Esophagus squamous epithelium (tissue), 5 donors: ENCODE results near the gene AFF3. TPM values are rescaled to one million over a fixed set of nuclear protein-coding genes. Genes with fewer than 3 reads are reported as not detected.

Experiments
- DNase-seq: peaks from one replicate; lab custom pipeline; 2025; lab: John Stamatoyannopoulos, UW
- H3K27ac ChIP-seq, 4 donors: fragments of 200-600 bp; sonication (generic); one replicate each; pipeline ENCODE4 v1.5.1; 2016 to 2019; ENCODE audit warnings: mild to moderate bottlenecking in 1 of 4
- H3K27me3 ChIP-seq, 4 donors: fragments of 200-600 bp; sonication (generic); 1 replicate in 3 of 4; 2 replicates in 1 of 4; pipeline versions ENCODE4 v1.5.1 to v1.6.0; 2017 to 2021; ENCODE audit warnings: antibody characterized with exemption in 1 of 4
- H3K36me3 ChIP-seq, 3 donors: fragments of 200-600 bp; sonication (generic); one replicate each; pipeline ENCODE4 v1.5.1; 2016 to 2019
- H3K4me1 ChIP-seq, 3 donors: fragments of 200-600 bp; sonication (generic); one replicate each; pipeline ENCODE4 v1.5.1; 2017 to 2019
- H3K4me3 ChIP-seq, 4 donors: fragments of 200-600 bp; sonication (generic); 1 replicate in 3 of 4; 2 replicates in 1 of 4; pipeline ENCODE4 v1.5.1; 2016 to 2019; ENCODE audit warnings: mild to moderate bottlenecking in 2 of 4, moderate library complexity in 1 of 4
- H3K9me3 ChIP-seq, 3 donors: fragments of 200-600 bp; sonication (generic); one replicate each; pipeline ENCODE4 v1.5.1; 2016 to 2019
- POLR2A ChIP-seq, 4 donors: fragments of 450-650 bp; IDR thresholded peaks; one replicate each; pipeline ENCODE4 v1.6.1; 2017; ENCODE audit warnings: antibody characterized with exemption in 4 of 4, mild to moderate bottlenecking in 4 of 4, moderate library complexity in 3 of 4
- WGBS, 2 donors: methylation state at CpG; one replicate each; pipeline ENCODE4 v1.1.5; 2018; 5-methylcytosine and 5-hydroxymethylcytosine counted together
- intact Hi-C: fragments of 100-400 bp; cut with DNase I; formaldehyde crosslinking; loops from one replicate; pipeline ENCODE4 v1.15.0; 2022
- total RNA-seq, 4 donors: library from RNA; depleted of rRNA; stranded (reverse); fragments of >200 nt; gene quantifications; one replicate each; pipeline ENCODE4 v1.1.0, GENCODE V29; 2016
- TF ChIP-seq, protein P1 (sequence below), 6 experiments: fragments of 450-650 bp in 4 of 6; fragments of 200-600 bp in 2 of 6; sonication (generic) in 2 of 6; IDR thresholded peaks; one replicate each; pipeline ENCODE4 v1.5.1; 2016 to 2019; ENCODE audit warnings: antibody characterized with exemption in 6 of 6, mild to moderate bottlenecking in 4 of 6, moderate library complexity in 4 of 6
- donor health status: DM: yes; HTN: yes; CAD: no.

AFF3 gene
- total RNA-seq, 4 donors from 2014 or later: 1.2 to 9.7 (median 3.8) TPM

DNA sequence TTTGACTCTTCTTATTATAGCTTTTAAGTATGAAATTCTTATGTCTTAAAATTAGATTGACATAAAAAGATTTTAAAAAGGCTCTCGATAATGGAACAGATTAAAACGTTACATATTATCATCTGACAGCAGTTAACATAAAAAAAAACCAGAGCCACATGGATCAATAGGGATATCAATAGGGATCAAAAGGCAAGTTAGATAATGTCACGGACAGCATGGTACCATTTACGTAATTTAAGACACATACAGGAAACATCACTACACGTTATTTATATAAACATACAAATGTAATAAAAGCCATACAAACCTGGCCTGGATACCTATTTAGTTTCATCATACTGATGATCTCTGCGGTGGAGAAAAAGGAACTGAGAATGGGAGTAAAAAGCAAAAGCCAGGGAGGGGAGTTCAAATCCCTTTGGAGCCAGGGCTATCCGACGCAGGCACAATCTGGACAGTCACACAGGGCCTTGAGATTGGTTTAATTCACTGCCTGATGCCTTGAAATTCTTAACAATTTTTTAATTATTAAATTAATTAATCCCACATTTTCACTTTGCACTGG is 227.2 kb downstream of the AFF3 start:
- Histone ChIP-seq H3K4me1 (no peaks in the 10 kb centered on the region), H3K27me3 (no peaks in the 10 kb centered on the region), H3K4me3 (no peak overlapping the region), H3K27ac (no peak overlapping the region), H3K36me3 (no peaks in the 10 kb centered on the region), H3K9me3 (no peaks in the 10 kb centered on the region)
- intact Hi-C loops: no loop called here
- TF ChIP-seq, protein P1, sequence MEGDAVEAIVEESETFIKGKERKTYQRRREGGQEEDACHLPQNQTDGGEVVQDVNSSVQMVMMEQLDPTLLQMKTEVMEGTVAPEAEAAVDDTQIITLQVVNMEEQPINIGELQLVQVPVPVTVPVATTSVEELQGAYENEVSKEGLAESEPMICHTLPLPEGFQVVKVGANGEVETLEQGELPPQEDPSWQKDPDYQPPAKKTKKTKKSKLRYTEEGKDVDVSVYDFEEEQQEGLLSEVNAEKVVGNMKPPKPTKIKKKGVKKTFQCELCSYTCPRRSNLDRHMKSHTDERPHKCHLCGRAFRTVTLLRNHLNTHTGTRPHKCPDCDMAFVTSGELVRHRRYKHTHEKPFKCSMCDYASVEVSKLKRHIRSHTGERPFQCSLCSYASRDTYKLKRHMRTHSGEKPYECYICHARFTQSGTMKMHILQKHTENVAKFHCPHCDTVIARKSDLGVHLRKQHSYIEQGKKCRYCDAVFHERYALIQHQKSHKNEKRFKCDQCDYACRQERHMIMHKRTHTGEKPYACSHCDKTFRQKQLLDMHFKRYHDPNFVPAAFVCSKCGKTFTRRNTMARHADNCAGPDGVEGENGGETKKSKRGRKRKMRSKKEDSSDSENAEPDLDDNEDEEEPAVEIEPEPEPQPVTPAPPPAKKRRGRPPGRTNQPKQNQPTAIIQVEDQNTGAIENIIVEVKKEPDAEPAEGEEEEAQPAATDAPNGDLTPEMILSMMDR (IDR thresholded peaks at IDR 0.05): no peak
- no peak for TF ChIP-seq POLR2A (IDR thresholded peaks at IDR 0.05)
- no peak for DNase-seq
- WGBS, 2 donors: 79 to 88% methylated on average over 8 of the region's 8 CpGs

DNA sequence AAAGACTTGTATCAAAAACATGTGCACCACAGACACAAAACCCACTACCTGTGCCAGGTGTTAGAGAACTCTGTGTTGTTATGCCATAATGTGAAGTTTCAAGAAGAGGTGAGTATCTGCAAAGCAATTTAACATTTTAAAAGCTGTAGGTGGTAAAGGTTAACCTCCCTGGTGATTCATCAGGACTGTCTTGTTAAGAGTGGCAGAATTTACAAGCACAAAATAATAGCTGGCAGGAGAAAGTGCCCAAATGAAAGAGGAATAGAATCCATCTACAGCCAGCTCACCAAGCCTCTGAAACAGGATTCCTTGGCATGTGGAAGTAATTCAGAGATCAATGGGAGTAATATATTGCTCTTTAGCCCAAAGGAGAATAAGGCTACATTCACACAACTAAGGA is 230.7 kb downstream of the AFF3 start:
- Histone ChIP-seq H3K4me3 (no peak overlapping the region), H3K9me3 (no peaks in the 10 kb centered on the region), H3K27me3 (no peaks in the 10 kb centered on the region), H3K4me1 (no peaks in the 10 kb centered on the region), H3K27ac (no peak overlapping the region), H3K36me3 (no peaks in the 10 kb centered on the region)
- TF ChIP-seq POLR2A (IDR thresholded peaks at IDR 0.05): no peak
- TF ChIP-seq, protein P1 (IDR thresholded peaks at IDR 0.05): no peak
- no peak for DNase-seq
- intact Hi-C loops: no loop called here

DNA sequence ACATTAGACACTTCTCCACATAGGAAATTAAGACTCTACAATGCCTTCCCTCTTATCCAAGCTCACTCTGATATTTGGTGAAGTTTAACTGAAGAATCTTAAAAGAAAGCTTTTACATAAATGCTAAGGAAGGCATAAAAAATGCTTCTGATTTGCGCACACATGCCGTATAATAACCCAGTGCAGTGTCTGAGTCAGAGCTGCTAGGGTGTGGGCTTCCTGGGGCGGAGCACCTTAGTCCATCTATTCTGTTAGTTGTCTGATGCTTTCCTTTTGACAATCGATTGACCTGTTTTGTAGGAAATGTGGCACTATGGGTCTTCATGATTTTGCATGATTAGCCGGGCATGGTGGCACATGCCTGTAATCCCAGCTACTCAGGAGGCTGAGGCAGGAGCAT is 231.5 kb downstream of the AFF3 start:
- H3K4me3 ChIP-seq: no peak overlapping the region
- TF ChIP-seq, protein P1 (IDR thresholded peaks at IDR 0.05): no peak
- TF ChIP-seq POLR2A (IDR thresholded peaks at IDR 0.05): no peak
- WGBS, 2 donors: 81 to 93% methylated on average over 4 to 5 of the region's 5 CpGs
- no peak overlapping the region for H3K27ac ChIP-seq
- no peaks in the 10 kb centered on the region for H3K36me3 ChIP-seq
- H3K4me1 ChIP-seq: no peaks in the 10 kb centered on the region
- no peaks in the 10 kb centered on the region for H3K9me3 ChIP-seq
- no peaks in the 10 kb centered on the region for H3K27me3 ChIP-seq
- DNase-seq: no peak
- intact Hi-C loops: no loop called here

DNA sequence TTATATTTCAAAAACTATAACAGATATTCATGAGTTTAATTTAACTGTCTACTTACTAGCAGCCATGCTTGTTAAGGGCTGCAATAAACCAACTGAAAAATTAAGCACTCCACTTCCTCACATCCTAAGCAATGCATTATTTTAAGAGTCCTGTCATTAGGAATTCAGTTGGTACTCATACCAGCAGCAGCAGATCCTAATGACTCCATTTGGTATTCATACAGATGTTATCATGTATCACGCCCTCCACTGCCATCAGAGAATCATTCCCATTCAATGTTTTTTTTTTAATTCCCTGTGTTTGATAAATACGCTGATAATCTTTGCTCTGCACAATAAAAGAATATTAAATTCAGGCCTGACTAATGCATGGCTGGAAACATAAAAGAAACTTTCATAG is 236.8 kb downstream of the AFF3 start:
- Histone ChIP-seq H3K27me3 (no peaks in the 10 kb centered on the region), H3K27ac (no peak overlapping the region), H3K4me1 (no peaks in the 10 kb centered on the region), H3K36me3 (no peaks in the 10 kb centered on the region), H3K9me3 (no peaks in the 10 kb centered on the region), H3K4me3 (no peak overlapping the region)
- TF ChIP-seq POLR2A (IDR thresholded peaks at IDR 0.05): no peak
- TF ChIP-seq, protein P1 (IDR thresholded peaks at IDR 0.05): no peak
- 68 to 85% methylated on average over 2 of the region's 2 CpGs for WGBS, 2 donors
- no peak for DNase-seq
- intact Hi-C loops: no loop called here

DNA sequence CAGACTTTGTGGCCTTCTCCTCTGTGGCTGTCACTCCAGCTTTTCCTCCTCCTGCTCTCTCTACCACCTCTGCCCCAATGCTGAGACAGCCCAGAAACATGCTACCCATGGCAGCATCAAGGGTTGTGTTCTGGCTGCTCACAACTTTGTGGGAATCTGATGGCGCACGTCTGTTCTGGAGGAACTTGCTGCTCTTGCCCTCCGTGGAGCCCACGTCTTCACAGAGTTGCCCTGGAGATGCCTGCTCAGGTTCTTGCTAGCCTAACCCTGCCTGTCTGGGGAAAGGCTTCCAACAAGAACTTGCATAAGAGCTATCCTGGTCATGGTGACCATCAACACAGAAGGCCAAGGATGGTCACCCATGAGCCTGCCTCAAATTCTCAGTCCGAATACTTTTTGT is 237.4 kb downstream of the AFF3 start:
- DNase-seq: no peak
- H3K27ac ChIP-seq: no peak overlapping the region
- WGBS, 2 donors: 87 to 97% methylated on average over 3 to 5 of the region's 5 CpGs
- TF ChIP-seq, protein P1 (IDR thresholded peaks at IDR 0.05): no peak
- no peak for TF ChIP-seq POLR2A (IDR thresholded peaks at IDR 0.05)
- no peaks in the 10 kb centered on the region for H3K4me1 ChIP-seq
- H3K4me3 ChIP-seq: no peak overlapping the region
- intact Hi-C loops: no loop called here
- H3K27me3 ChIP-seq: no peaks in the 10 kb centered on the region
- H3K9me3 ChIP-seq: no peaks in the 10 kb centered on the region
- H3K36me3 ChIP-seq: no peaks in the 10 kb centered on the region
